ENCODE results near the gene GJC2.

GJC2 gene

DNA sequence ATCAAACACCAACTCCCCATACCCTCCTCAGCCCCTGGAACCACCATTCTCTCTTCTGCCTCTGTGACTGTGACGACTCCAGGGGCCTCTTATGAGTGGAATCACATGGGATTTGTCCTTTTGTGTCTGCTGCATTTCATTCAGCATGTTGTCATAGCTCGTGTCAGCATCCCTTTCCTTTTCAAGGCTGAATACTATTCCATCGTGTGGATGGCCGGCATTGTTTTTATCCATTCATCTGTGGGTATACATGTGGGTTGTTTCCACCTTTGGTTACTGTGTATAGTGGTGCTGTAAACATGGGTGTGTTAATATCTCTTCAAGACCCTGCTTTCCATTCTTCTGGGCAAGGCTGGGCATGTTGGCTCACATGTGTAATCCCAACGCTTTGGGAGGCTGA lies 41.0 kb downstream of the GJC2 start:
- H3K4me3 ChIP-seq (ENCODE audit: low read depth, low read length): no peak overlapping the region
- TF ChIP-seq, protein P1, sequence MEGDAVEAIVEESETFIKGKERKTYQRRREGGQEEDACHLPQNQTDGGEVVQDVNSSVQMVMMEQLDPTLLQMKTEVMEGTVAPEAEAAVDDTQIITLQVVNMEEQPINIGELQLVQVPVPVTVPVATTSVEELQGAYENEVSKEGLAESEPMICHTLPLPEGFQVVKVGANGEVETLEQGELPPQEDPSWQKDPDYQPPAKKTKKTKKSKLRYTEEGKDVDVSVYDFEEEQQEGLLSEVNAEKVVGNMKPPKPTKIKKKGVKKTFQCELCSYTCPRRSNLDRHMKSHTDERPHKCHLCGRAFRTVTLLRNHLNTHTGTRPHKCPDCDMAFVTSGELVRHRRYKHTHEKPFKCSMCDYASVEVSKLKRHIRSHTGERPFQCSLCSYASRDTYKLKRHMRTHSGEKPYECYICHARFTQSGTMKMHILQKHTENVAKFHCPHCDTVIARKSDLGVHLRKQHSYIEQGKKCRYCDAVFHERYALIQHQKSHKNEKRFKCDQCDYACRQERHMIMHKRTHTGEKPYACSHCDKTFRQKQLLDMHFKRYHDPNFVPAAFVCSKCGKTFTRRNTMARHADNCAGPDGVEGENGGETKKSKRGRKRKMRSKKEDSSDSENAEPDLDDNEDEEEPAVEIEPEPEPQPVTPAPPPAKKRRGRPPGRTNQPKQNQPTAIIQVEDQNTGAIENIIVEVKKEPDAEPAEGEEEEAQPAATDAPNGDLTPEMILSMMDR (IDR thresholded peaks at IDR 0.05; ENCODE audit: low read depth, low read length): no peak

DNA sequence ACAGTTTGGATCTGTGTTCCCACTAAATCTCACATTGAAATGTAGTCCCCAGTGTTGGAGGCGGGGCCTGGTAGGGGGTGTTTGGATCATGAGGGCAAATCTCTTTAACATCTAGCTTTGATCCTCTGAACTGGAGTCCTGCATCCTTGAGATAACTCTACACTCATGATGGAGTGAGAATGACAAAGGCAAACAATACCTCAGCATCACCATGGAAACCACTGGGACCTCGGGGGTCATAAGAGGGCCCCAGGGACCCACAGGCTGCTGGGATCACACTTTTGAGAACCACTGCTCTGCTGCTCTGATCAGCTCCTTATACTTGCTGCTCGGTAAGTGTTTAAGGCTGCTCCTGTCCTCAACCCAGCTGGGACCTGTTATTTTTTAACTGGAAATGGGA lies 44.7 kb downstream of the GJC2 start:
- no peak overlapping the region for H3K4me3 ChIP-seq (ENCODE audit: low read depth, low read length)
- TF ChIP-seq, protein P1 (IDR thresholded peaks at IDR 0.05; ENCODE audit: low read depth, low read length): no peak

DNA sequence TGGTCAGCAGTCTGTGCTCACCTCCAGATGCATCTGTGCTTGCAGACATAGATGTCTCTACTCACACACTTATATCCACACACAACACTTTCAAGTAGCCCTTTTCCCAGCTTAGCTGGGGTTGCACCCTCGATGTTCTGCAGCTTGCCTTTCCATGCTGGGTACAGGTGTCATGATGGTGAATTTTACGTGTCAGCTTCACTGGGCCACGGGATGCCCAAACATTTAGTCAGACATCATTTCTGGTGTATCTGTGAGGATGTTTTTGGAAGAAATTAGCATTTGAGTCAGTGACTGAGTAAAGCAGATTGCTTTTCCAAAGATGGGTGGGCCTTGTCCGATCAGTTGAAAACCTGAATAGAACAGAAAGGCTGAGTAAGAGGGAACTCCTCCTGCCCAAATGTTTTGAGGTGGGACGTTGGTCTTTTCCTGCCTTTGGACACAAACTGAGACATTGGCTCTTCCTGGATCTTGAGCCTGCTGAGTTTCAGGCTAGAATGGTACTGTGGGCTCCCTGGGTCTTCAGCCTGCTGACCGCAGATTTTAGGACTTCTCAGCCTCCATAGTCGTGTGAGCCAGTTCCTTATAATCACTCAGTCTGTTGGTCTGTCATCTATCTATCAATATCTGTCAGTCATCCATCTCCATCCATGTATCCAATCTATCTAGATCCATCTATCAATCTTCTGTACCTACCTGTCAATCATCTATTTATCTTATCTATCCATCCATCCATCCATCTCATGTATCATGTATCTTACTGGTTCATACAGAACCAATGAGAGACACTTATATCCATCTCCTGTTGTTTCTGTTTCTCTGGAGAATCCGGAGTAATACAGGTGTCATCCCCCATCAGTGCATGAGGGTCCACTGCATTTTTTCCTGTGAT lies 45.4 kb downstream of the GJC2 start:
- TF ChIP-seq, protein P1 (IDR thresholded peaks at IDR 0.05; ENCODE audit: low read depth, low read length): no peak
- H3K4me3 ChIP-seq (ENCODE audit: low read depth, low read length): no peak overlapping the region

DNA sequence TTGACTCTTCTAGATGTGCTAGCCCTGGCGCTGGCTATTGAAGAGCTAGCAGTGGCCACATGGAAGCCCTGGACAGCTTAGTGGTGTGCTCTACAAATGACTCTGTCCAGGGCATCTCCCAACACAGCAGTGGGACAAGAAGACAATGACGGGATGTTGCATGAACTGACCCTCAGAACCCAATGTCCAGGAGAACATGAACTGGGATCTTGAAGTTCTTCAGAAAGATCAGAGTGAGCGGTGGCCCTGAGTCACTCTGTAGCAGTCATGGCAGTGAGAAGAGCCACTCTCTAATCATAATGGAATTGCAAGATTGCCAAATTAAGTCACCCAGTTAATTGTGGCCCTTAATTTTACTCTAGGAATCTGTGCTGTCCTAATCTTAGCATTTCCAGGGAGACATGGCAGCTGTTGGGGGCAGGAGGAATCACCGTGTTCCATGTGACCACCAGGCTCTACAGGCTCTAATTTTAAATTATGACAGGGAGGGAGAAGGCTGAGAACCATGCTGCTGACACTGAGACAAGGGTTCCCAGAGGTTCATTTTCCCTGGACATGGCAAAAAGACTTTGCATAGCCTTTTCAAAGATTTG lies 47.9 kb downstream of the GJC2 start:
- TF ChIP-seq, protein P1 (IDR thresholded peaks at IDR 0.05; ENCODE audit: low read depth, low read length): no peak
- H3K4me3 ChIP-seq (ENCODE audit: low read depth, low read length): no peak overlapping the region

DNA sequence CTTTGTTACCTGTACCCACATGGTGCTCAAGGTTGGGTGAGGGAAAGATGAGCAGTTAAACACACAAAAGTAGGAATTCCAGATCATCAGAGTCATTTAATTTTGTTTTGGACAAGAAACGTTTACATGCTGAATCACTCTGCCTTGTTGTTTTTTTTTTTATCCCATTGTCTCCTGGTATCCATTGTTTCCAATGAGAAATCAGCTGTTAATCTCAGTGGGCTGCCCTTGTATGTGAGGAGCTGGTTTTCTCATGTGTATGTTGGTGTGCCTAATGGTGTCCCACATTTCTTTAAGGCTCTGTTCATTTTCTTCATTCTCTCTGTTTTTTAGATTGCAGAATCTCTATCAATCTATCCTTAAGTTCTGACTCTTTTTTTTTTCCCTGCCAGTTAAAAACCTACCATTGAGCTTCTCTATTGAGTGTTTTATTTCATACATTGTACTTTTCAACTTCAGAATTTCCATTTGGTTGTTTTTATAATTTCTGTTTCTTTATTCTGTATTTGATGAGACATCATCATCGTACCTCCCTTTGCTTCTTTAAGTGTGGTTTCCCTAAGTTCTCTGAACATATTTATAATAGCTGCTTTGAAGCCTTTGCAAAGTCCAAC lies 49.4 kb downstream of the GJC2 start:
- no peak overlapping the region for H3K4me3 ChIP-seq (ENCODE audit: low read depth, low read length)
- TF ChIP-seq, protein P1 (IDR thresholded peaks at IDR 0.05; ENCODE audit: low read depth, low read length): no peak

DNA sequence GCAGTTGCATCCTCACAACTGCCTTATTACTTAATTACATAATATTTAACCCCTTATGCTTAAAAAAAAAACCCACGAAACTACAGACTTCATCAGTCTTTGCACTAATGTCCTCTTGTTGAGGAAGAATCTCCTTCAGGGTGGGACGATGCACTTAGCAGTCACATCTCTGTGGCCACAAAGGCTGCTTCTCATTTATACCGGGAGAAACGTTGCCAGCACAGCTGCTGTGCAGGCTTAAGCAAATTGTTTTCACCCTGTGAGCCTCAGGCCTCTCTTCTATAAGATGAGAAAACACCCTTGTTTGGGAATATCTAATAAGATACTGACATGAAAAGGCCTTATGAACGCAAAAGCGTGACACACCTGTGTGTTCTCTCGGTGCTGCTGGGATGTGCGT lies 55.2 kb downstream of the GJC2 start:
- TF ChIP-seq, protein P1 (IDR thresholded peaks at IDR 0.05; ENCODE audit: low read depth, low read length): no peak
- no peak overlapping the region for H3K4me3 ChIP-seq (ENCODE audit: low read depth, low read length)

Data from WI38 (cell line).